Stimulated activated naive CD8-positive, alpha-beta T cell treated with anti-CD3 and anti-CD28 coated beads, Interleukin-15, amount 100 ng/mL, for 72 hours (primary cell): ENCODE measurements around the gene MTX3.

Experiments used
- ATAC-seq: fragments of 150-1000 bp; cut with Tn5 transposase; 2 replicates; pipeline ENCODE4 v1.10.0; 2021; ENCODE audit warnings: mild to moderate bottlenecking, moderate library complexity
- DNase-seq, 2 donors: peaks; one replicate each; pipeline ENCODE4 v3.0.0; 2021 to 2022
- H3K27ac Mint-ChIP-seq, 2 donors: one replicate each; pipeline ENCODE4 v1.8.0; 2022; ENCODE audit warnings: mild to moderate bottlenecking in 2 of 2, mixed read lengths in 2 of 2, moderate library complexity in 2 of 2
- H3K27me3 Mint-ChIP-seq: one replicate; pipeline ENCODE4 v1.8.0; 2022; ENCODE audit warnings: mixed read lengths
- H3K4me1 Mint-ChIP-seq: one replicate; pipeline ENCODE4 v1.8.0; 2022; ENCODE audit warnings: mild to moderate bottlenecking, mixed read lengths
- H3K4me3 Mint-ChIP-seq, 2 donors: one replicate each; pipeline ENCODE4 v1.8.0; 2022; ENCODE audit warnings: mild to moderate bottlenecking in 2 of 2, mixed read lengths in 2 of 2, moderate library complexity in 1 of 2
- H3K9me3 Mint-ChIP-seq, 2 donors: one replicate each; pipeline ENCODE4 v1.8.0; 2022; ENCODE audit warnings: mixed read lengths in 2 of 2

Gene MTX3

GRCh38 chr5:79963261-79964061 is 27.6 kb downstream of the MTX3 start:
- Mint-ChIP-seq H3K27ac (peak overlapping the region in 1 of 2 donors; percentile 60), H3K4me1 (peaks cover 16% of the 10 kb centered on the region), H3K4me3 (peak overlapping the region in 1 of 2 donors; percentile 13), H3K9me3 (no peaks in the 10 kb centered on the region), H3K27me3 (no peaks in the 10 kb centered on the region)
- ATAC-seq: peak; percentile 73
- DNase-seq: no peak

- peaks cover 16% of the 10 kb centered on the region for H3K4me1 Mint-ChIP-seq
- ATAC-seq: peak; percentile 88
- no peaks in the 10 kb centered on the region for H3K27me3 Mint-ChIP-seq
- H3K27ac Mint-ChIP-seq: peak overlapping the region in 1 of 2 donors; percentile 73
- H3K9me3 Mint-ChIP-seq: no peaks in the 10 kb centered on the region
- H3K4me3 Mint-ChIP-seq: peak overlapping the region; percentile 34 to 47
- peak in 1 of 2 donors; percentile 15 for DNase-seq
These were observed 28.4 kb downstream of the MTX3 start for GRCh38 chr5:79962575-79963222.

- no peaks in the 10 kb centered on the region for H3K27me3 Mint-ChIP-seq
- ATAC-seq (no peak), DNase-seq (no peak)
- no peaks in the 10 kb centered on the region for H3K9me3 Mint-ChIP-seq
- peaks cover 16% of the 10 kb centered on the region for H3K4me1 Mint-ChIP-seq
- H3K4me3 Mint-ChIP-seq: no peak overlapping the region
- peak overlapping the region in 1 of 2 donors; percentile 66 for H3K27ac Mint-ChIP-seq
These were observed 29.1 kb downstream of the MTX3 start for GRCh38 chr5:79961716-79962574.

- no peaks in the 10 kb centered on the region for H3K27me3 Mint-ChIP-seq
- DNase-seq (no peak), ATAC-seq (no peak)
- H3K27ac Mint-ChIP-seq: peak overlapping the region in 1 of 2 donors; percentile 3
- peaks cover 16% of the 10 kb centered on the region for H3K4me1 Mint-ChIP-seq
- no peaks in the 10 kb centered on the region for H3K9me3 Mint-ChIP-seq
- no peak overlapping the region for H3K4me3 Mint-ChIP-seq
These were observed 31.7 kb downstream of the MTX3 start for GRCh38 chr5:79959407-79959806.

- Mint-ChIP-seq H3K9me3 (no peaks in the 10 kb centered on the region), H3K4me1 (no peaks in the 10 kb centered on the region), H3K4me3 (no peak overlapping the region), H3K27me3 (no peaks in the 10 kb centered on the region), H3K27ac (no peak overlapping the region)
- ATAC-seq (no peak), DNase-seq (no peak)
These were observed 35.0 kb downstream of the MTX3 start for GRCh38 chr5:79955941-79956670.

- H3K4me1 Mint-ChIP-seq: no peaks in the 10 kb centered on the region
- no peak overlapping the region for H3K4me3 Mint-ChIP-seq
- H3K27ac Mint-ChIP-seq: no peak overlapping the region
- ATAC-seq (no peak), DNase-seq (no peak)
- H3K9me3 Mint-ChIP-seq: no peaks in the 10 kb centered on the region
- H3K27me3 Mint-ChIP-seq: no peaks in the 10 kb centered on the region
These were observed 35.6 kb downstream of the MTX3 start for GRCh38 chr5:79955356-79955895.

GRCh38 chr5:79954620-79955019 is 36.4 kb downstream of the MTX3 start:
- no peak for DNase-seq
- H3K4me3 Mint-ChIP-seq: no peak overlapping the region
- no peak for ATAC-seq
- no peaks in the 10 kb centered on the region for H3K27me3 Mint-ChIP-seq
- no peaks in the 10 kb centered on the region for H3K9me3 Mint-ChIP-seq
- no peaks in the 10 kb centered on the region for H3K4me1 Mint-ChIP-seq
- no peak overlapping the region for H3K27ac Mint-ChIP-seq

GRCh38 chr5:79947567-79947966 is 43.5 kb downstream of the MTX3 start:
- Mint-ChIP-seq H3K27me3 (no peaks in the 10 kb centered on the region), H3K4me1 (no peaks in the 10 kb centered on the region), H3K4me3 (no peak overlapping the region), H3K9me3 (no peaks in the 10 kb centered on the region), H3K27ac (no peak overlapping the region)
- no peak for ATAC-seq
- DNase-seq: no peak

- peaks cover 14% of the 10 kb centered on the region for H3K4me1 Mint-ChIP-seq
- DNase-seq: peak; percentile 49 to 70
- H3K27ac Mint-ChIP-seq: no peak overlapping the region
These were observed 52.6 kb downstream of the MTX3 start for GRCh38 chr5:79938468-79938867.

GRCh38 chr5:79936646-79937216 is 54.3 kb downstream of the MTX3 start:
- peaks cover 14% of the 10 kb centered on the region for H3K4me1 Mint-ChIP-seq
- H3K27me3 Mint-ChIP-seq: no peaks in the 10 kb centered on the region
- H3K4me3 Mint-ChIP-seq: no peak overlapping the region
- peak overlapping the region; percentile 72 to 79 for H3K27ac Mint-ChIP-seq
- ATAC-seq (no peak), DNase-seq (no peak)
- no peaks in the 10 kb centered on the region for H3K9me3 Mint-ChIP-seq

More at GRCh38 chr5:79938468-79938867, 52.6 kb downstream of the MTX3 start:
- no peaks in the 10 kb centered on the region for H3K9me3 Mint-ChIP-seq
- H3K27me3 Mint-ChIP-seq: no peaks in the 10 kb centered on the region
- peak; percentile 97 for ATAC-seq
- no peak overlapping the region for H3K4me3 Mint-ChIP-seq

GRCh38 chr5:79936002-79936645 is 54.9 kb downstream of the MTX3 start:
- no peak overlapping the region for H3K4me3 Mint-ChIP-seq
- DNase-seq (no peak), ATAC-seq (no peak)
- H3K27me3 Mint-ChIP-seq: no peaks in the 10 kb centered on the region
- H3K27ac Mint-ChIP-seq: no peak overlapping the region
- H3K4me1 Mint-ChIP-seq: peaks cover 14% of the 10 kb centered on the region
- H3K9me3 Mint-ChIP-seq: no peaks in the 10 kb centered on the region

- H3K4me3 Mint-ChIP-seq: no peak overlapping the region
- DNase-seq (no peak), ATAC-seq (no peak)
- H3K27ac Mint-ChIP-seq: no peak overlapping the region
- H3K9me3 Mint-ChIP-seq: no peaks in the 10 kb centered on the region
- H3K4me1 Mint-ChIP-seq: peaks cover 14% of the 10 kb centered on the region
- no peaks in the 10 kb centered on the region for H3K27me3 Mint-ChIP-seq
These were observed 56.4 kb downstream of the MTX3 start for GRCh38 chr5:79934681-79935080.

GRCh38 chr5:79932510-79933504 is 58.3 kb downstream of the MTX3 start:
- no peak overlapping the region for H3K4me3 Mint-ChIP-seq
- no peak overlapping the region for H3K27ac Mint-ChIP-seq
- no peaks in the 10 kb centered on the region for H3K27me3 Mint-ChIP-seq
- no peaks in the 10 kb centered on the region for H3K9me3 Mint-ChIP-seq
- no peak for ATAC-seq
- DNase-seq: no peak
- H3K4me1 Mint-ChIP-seq: peaks cover under 1% of the 10 kb centered on the region
